ENCODE results near the gene CIT. TPM values are rescaled to one million over a fixed set of nuclear protein-coding genes. Genes with fewer than 3 reads are reported as not detected.

CIT gene
- total and polyA plus RNA-seq, 2 donors (not counting 3 experiments of a cell fraction or from before 2014, with no cell fraction given), result 13.3 to 61.8 TPM

DNA sequence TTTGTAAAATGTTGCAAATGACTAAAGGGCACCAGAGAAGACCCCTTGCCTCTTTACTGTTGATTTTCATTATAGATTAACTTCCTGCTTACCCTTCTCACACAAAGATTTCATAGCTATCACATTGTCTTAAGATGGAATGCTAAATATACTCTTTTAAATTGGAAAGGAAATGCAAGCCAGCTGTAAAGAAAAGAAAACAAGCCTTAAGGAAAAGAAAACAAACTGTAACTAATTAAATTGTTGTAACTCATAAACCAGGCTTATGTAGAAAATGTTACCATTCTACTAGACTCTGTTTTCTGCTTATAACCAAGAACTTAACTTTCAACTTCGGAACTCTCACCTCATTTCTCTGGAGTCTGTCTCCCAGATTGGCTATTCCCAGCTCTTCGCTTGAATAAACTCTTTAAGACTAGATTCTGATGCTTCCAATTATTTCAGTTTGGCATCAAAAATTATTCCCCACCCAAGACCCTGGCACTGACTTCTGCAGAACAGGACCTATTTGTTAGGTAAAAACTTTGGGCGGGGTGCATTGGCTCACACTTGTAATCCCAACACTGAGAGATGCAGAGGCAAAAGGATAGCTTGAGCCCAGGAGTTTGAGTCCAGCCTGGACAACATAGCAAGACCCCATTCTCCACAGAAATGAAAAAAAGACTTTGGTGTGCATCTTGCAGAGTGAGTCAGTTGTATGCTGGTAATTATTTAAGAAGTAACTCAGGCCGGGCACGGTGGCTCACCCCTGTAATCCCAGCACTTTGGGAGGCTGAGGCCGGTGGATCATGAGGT lies 36.6 kb upstream of the CIT start:
- intact Hi-C loops (cut with micrococcal nuclease), result no loop called here

More for the DNA sequence above, 36.6 kb upstream of the CIT start:
- dilution Hi-C loops (cut with MboI; ENCODE audit: extremely low pct_ligation_motif_present, low sequenced_read_pairs), result no loop called here
- ChIA-PET POLR2A (no interaction called here), CTCF (interaction anchor here (0.6 to 0.9 kb wide), 2 partner anchors 10 to 11 kb away, joined by 3 read pairs; no protein-coding TSS in a partner anchor)
- Histone ChIP-seq H3K27me3 (ENCODE audit: control insufficient read depth in 2 of 2, insufficient read depth in 2 of 2, low read length in 2 of 2) (peaks cover 3% of the 10 kb centered on the region in 2 experiments), H3K9ac (replicated peaks; ENCODE audit: extremely low read depth, insufficient read depth, low read length) (no peak overlapping the region), H3K4me1 (ENCODE audit: control insufficient read depth, extremely low read depth, insufficient read depth, low read length) (no peaks in the 10 kb centered on the region), H3K27ac (ENCODE audit: insufficient read depth, low read depth, low read length) (no peak overlapping the region), H3K9me1 (replicated peaks; ENCODE audit: control insufficient read depth, extremely low read depth, insufficient read depth, low read length) (no peaks in the 10 kb centered on the region), H4K20me1 (replicated peaks; ENCODE audit: control insufficient read depth, extremely low read depth, insufficient read depth, low read length) (no peaks in the 10 kb centered on the region), H3K79me2 (ENCODE audit: control insufficient read depth, insufficient read depth, low read length) (no peaks in the 10 kb centered on the region), H2AFZ (ENCODE audit: low read depth, low read length) (no peak overlapping the region), H3K4me2 (ENCODE audit: insufficient read depth, low read length) (no peak overlapping the region), H3K9me3 (replicated peaks; ENCODE audit: control insufficient read depth, insufficient read depth, low read length) (no peaks in the 10 kb centered on the region), H3K36me3 (ENCODE audit: control insufficient read depth in 2 of 2, extremely low read depth in 1 of 2, insufficient read depth in 2 of 2, low read length in 2 of 2) (no peaks in the 10 kb centered on the region), H3K4me3 (replicated peaks in 1 of 3; ENCODE audit: insufficient read depth in 1 of 3, low read depth in 1 of 3, low read length in 3 of 3) (no peak overlapping the region)
- no peak for FAIRE-seq
- no peak for TF ChIP-seq EZH2 (IDR thresholded peaks at IDR 0.05; ENCODE audit: borderline replicate concordance, low read depth, low read length, severe bottlenecking)
- TF ChIP-seq MYC (IDR thresholded peaks at IDR 0.05; ENCODE audit: low read depth, low read length), result no peak
- TF ChIP-seq CTCF (IDR thresholded peaks at IDR 0.05; ENCODE audit: extremely low read depth in 1 of 2, insufficient read depth in 1 of 2, low read depth in 1 of 2, low read length in 2 of 2), result no peak
- TF ChIP-seq POLR2AphosphoS5 (IDR thresholded peaks at IDR 0.05; ENCODE audit: insufficient read depth, low read depth, low read length), result no peak
- TF ChIP-seq, protein P1, sequence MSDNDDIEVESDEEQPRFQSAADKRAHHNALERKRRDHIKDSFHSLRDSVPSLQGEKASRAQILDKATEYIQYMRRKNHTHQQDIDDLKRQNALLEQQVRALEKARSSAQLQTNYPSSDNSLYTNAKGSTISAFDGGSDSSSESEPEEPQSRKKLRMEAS (IDR thresholded peaks at IDR 0.05; ENCODE audit: insufficient read depth, insufficient read length), result no peak
- no peak for TF ChIP-seq JUN (IDR thresholded peaks at IDR 0.05; ENCODE audit: borderline replicate concordance, insufficient read depth, insufficient read length, low read depth)
- TF ChIP-seq GATA2 (IDR thresholded peaks at IDR 0.05; ENCODE audit: insufficient read depth, insufficient read length, low read depth, low read length), result no peak
- TF ChIP-seq POLR2A (IDR thresholded peaks at IDR 0.05; ENCODE audit: low read depth, low read length), result no peak
- no peak for TF ChIP-seq FOS (IDR thresholded peaks at IDR 0.05; ENCODE audit: borderline replicate concordance, insufficient read depth, low read length)
- no peak for DNase-seq (ENCODE audit: low read depth, low spot score)
- no TSS peak for BruUV-seq (replicated peaks)
